PC-3 (cell line): Measurements from ENCODE around the gene CHFR. TPM values are rescaled to one million over a fixed set of nuclear protein-coding genes. Genes with fewer than 3 reads are reported as not detected.
"Not testable (repeated sequence)": the region's sequence is repeated elsewhere in the genome, so short reads cannot be mapped to it uniquely, and the experiment has no call there.

Source experiments
- ATAC-seq: fragments of 200-7000 bp; cut with Tn5 transposase; 2 replicates; pipeline ENCODE4 v1.9.1; 2020; ENCODE audit warnings: mild to moderate bottlenecking, moderate library complexity
- BruUV-seq: library from RNA; stranded (reverse); fragments of 400-500 nt; replicated peaks from 2 replicates; lab custom pipeline; 2021; lab: Mats Ljungman, UMichigan
- CTCF ChIA-PET: fragments of 300-600 bp; sonication (Branson Sonifier 250); formaldehyde crosslinking; loops from one replicate; lab custom pipeline; 2022; ENCODE audit warnings: antibody characterized with exemption; lab: Charles Lee
- POLR2A ChIA-PET: fragments of 300-600 bp; sonication (Branson Sonifier 250); formaldehyde crosslinking; loops from one replicate; lab custom pipeline; 2022; ENCODE audit warnings: antibody characterized with exemption; ENCODE audit not compliant: unreplicated experiment; lab: Charles Lee
- DNase-seq: peaks from one replicate; pipeline ENCODE4 v3.0.0-alpha.2; 2015
- H2AFZ ChIP-seq: fragments of 300-600 bp; sonication (generic); 2 replicates; pipeline ENCODE4 v1.6.0; 2016; ENCODE audit warnings: antibody characterized with exemption, low read length
- H3F3A ChIP-seq: fragments of 300-600 bp; sonication (generic); one replicate; pipeline ENCODE4 v1.6.0; 2017; ENCODE audit warnings: antibody characterized with exemption, low read length, control low read depth, mild to moderate bottlenecking; ENCODE audit not compliant: unreplicated experiment
- H3K27ac ChIP-seq: fragments of 300-600 bp; sonication (generic); 2 replicates; pipeline ENCODE4 v1.5.1; 2016; ENCODE audit warnings: mild to moderate bottlenecking, low read length
- H3K27me3 ChIP-seq: fragments of 300-600 bp; sonication (generic); 2 replicates; pipeline ENCODE4 v1.6.1; 2016; ENCODE audit warnings: low read length, mixed read lengths
- H3K36me3 ChIP-seq: fragments of 300-600 bp; sonication (generic); 2 replicates; pipeline ENCODE4 v1.6.1; 2016; ENCODE audit warnings: low read depth, mixed run types, low read length, mixed read lengths
- H3K4me1 ChIP-seq: fragments of 300-600 bp; sonication (generic); 2 replicates; pipeline ENCODE4 v1.5.1; 2016; ENCODE audit warnings: low read length; ENCODE audit not compliant: insufficient read depth
- H3K4me2 ChIP-seq: fragments of 300-600 bp; sonication (generic); 2 replicates; pipeline ENCODE4 v1.6.0; 2016; ENCODE audit warnings: low read length
- H3K4me3 ChIP-seq: fragments of 300-600 bp; sonication (generic); 2 replicates; pipeline ENCODE4 v1.5.1; 2016; ENCODE audit warnings: mild to moderate bottlenecking, low read length, mixed read lengths
- H3K79me2 ChIP-seq: fragments of 300-600 bp; sonication (generic); 2 replicates; pipeline ENCODE4 v1.6.1; 2017; ENCODE audit warnings: low read length, mixed read lengths
- H3K9ac ChIP-seq: fragments of 300-600 bp; sonication (generic); 2 replicates; pipeline ENCODE4 v1.6.0; 2016; ENCODE audit warnings: mild to moderate bottlenecking, low read length
- H3K9me2 ChIP-seq: fragments of 300-600 bp; sonication (generic); replicated peaks from 2 replicates; pipeline ENCODE4 v1.6.1; 2016; ENCODE audit warnings: mixed run types, low read length, mixed read lengths
- H3K9me3 ChIP-seq: fragments of 300-600 bp; sonication (generic); 2 replicates; pipeline ENCODE4 v1.6.1; 2016; ENCODE audit warnings: low read length, mixed read lengths
- H4K20me1 ChIP-seq: fragments of 300-600 bp; sonication (generic); 2 replicates; pipeline ENCODE4 v1.6.1; 2016; ENCODE audit warnings: low read length, mixed read lengths
- CTCF ChIP-seq: fragments of 300-600 bp; sonication (generic); conservative IDR thresholded peaks from 2 replicates; pipeline ENCODE4 v1.5.1; 2017; ENCODE audit warnings: antibody characterized with exemption, low read depth, mild to moderate bottlenecking, low read length
- EZH2 ChIP-seq: fragments of 300-600 bp; sonication (generic); IDR thresholded peaks from one replicate; pipeline ENCODE4 v1.6.1; 2017; ENCODE audit warnings: antibody characterized with exemption, mild to moderate bottlenecking, low read length; ENCODE audit not compliant: unreplicated experiment
- EZH2phosphoT487 ChIP-seq: fragments of 300-600 bp; sonication (generic); IDR thresholded peaks from 2 replicates; pipeline ENCODE4 v1.6.1; 2018; ENCODE audit warnings: mild to moderate bottlenecking, antibody characterized with exemption, low read length, borderline replicate concordance
- intact Hi-C: fragments of 100-400 bp; cut with micrococcal nuclease; formaldehyde crosslinking; loops from 2 replicates; pipeline ENCODE4 v1.9.0; 2023
- total RNA-seq: library from RNA; depleted of rRNA; stranded (reverse); fragments of >200 nt; gene quantifications from 2 replicates; pipeline ENCODE4 v1.2.3, GENCODE V29; 2014

The CHFR gene
- total RNA-seq, 1 experiment from 2014 or later: 23.3 TPM

- Histone ChIP-seq H3K4me2 (no peak overlapping the region), H3K4me1 (no peaks in the 10 kb centered on the region), H3K9me2 (no peaks in the 10 kb centered on the region), H2AFZ (no peak overlapping the region), H3K9ac (no peak overlapping the region), H3K79me2 (no peaks in the 10 kb centered on the region), H3K9me3 (no peaks in the 10 kb centered on the region), H3K27ac (no peak overlapping the region), H3F3A (no peaks in the 10 kb centered on the region), H3K27me3 (no peaks in the 10 kb centered on the region), H3K4me3 (no peak overlapping the region), H4K20me1 (no peaks in the 10 kb centered on the region), H3K36me3 (peaks cover 38% of the 10 kb centered on the region)
- TF ChIP-seq EZH2phosphoT487 (no peak), CTCF (no peak)
- BruUV-seq: no TSS peak
- POLR2A ChIA-PET: no interaction called here
- CTCF ChIA-PET: no interaction called here
- ATAC-seq (no peak), DNase-seq (no peak)
- intact Hi-C loops: no loop called here
These were observed 38.9 kb downstream of the CHFR start for GRCh38 chr12:132848521-132848920.

GRCh38 chr12:132847363-132848356 lies 39.7 kb downstream of the CHFR start:
- intact Hi-C loops: no loop called here
- ATAC-seq: no peak

GRCh38 chr12:132844681-132845080 lies 42.7 kb downstream of the CHFR start:
- H3K4me1 ChIP-seq, H3K9me2 ChIP-seq, DNase-seq, H2AFZ ChIP-seq, H4K20me1 ChIP-seq, CTCF ChIA-PET, intact Hi-C loops, H3K4me2 ChIP-seq, H3K4me3 ChIP-seq, H3F3A ChIP-seq, H3K27me3 ChIP-seq, H3K27ac ChIP-seq, BruUV-seq, H3K9me3 ChIP-seq, ATAC-seq, H3K79me2 ChIP-seq, POLR2A ChIA-PET, H3K9ac ChIP-seq: not testable (repeated sequence)
- peaks cover 32% of the 10 kb centered on the region for H3K36me3 ChIP-seq

More at GRCh38 chr12:132847363-132848356, 39.7 kb downstream of the CHFR start:
- ChIA-PET POLR2A (no interaction called here), CTCF (no interaction called here)
- Histone ChIP-seq H3K36me3 (peaks cover 32% of the 10 kb centered on the region), H3K4me1 (no peaks in the 10 kb centered on the region), H3K9me2 (no peaks in the 10 kb centered on the region), H3K9ac (no peak overlapping the region), H3K27ac (no peak overlapping the region), H4K20me1 (no peaks in the 10 kb centered on the region), H2AFZ (no peak overlapping the region), H3F3A (no peaks in the 10 kb centered on the region), H3K4me3 (no peak overlapping the region), H3K27me3 (no peaks in the 10 kb centered on the region), H3K79me2 (no peaks in the 10 kb centered on the region), H3K9me3 (no peaks in the 10 kb centered on the region), H3K4me2 (no peak overlapping the region)
- BruUV-seq: no TSS peak
- TF ChIP-seq EZH2 (no peak), EZH2phosphoT487 (no peak), CTCF (no peak)
- DNase-seq: no peak
